GM21447 (cell line): ENCODE measurements around the gene GPR180.

Source experiments
- ATAC-seq: cut with Tn5 transposase; IDR thresholded peaks from one replicate; pipeline ENCODE4 v1.9.1; 2021; ENCODE audit not compliant: unreplicated experiment

Gene GPR180

GRCh38 chr13:94601446-94602431, at the start of gene GPR180:
GPR180 (plus strand) TSS chr13:94601857; CDS start chr13:94601928, 71 bp downstream.
- ATAC-seq, result peak; percentile 99

DNA sequence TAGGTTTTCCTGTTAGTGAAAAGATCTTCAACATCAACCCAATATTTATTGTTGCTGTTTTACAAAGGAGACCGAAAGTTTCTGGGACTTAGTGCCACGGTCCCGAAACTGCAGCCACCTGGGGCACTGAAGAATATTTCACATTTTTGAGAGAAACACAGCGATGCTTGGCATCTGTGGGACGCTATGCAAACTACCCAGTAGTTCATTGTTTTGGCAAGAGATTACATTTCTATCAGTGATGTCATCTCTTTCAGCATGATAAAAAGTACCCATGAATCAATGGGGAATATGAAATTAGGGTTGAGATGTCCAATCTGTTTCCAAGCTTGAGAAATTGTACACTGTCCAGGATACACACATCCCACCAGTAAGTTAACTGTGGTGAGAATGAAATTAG, 49.6 kb upstream of the GPR180 start:
- no peak for ATAC-seq

- ATAC-seq, result no peak
These were observed 47.9 kb upstream of the GPR180 start for GRCh38 chr13:94553766-94554165.

- ATAC-seq, result no peak
These were observed 45.6 kb upstream of the GPR180 start for GRCh38 chr13:94556041-94556440.

DNA sequence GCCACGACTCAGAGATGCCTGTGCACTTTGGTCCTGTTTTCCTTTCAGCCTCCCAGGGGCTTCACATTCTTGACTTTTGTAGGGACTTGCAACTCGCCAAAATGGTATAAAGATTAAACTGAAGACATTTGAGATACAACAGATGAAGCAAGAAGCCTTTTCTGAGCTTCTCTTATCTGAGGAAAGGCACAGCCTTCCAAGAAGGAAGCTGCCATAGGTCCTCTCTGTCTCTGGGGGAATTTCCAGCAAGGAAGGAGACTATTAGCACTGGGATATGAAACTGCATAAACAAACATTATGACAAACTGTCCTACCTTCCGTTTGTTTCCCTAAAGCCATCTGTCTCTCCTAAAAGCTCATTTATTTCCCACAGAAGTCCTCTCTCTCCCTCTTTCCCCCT, 45.0 kb upstream of the GPR180 start:
- ATAC-seq, result no peak

GRCh38 chr13:94557684-94558235, 43.9 kb upstream of the GPR180 start:
- ATAC-seq, result no peak

DNA sequence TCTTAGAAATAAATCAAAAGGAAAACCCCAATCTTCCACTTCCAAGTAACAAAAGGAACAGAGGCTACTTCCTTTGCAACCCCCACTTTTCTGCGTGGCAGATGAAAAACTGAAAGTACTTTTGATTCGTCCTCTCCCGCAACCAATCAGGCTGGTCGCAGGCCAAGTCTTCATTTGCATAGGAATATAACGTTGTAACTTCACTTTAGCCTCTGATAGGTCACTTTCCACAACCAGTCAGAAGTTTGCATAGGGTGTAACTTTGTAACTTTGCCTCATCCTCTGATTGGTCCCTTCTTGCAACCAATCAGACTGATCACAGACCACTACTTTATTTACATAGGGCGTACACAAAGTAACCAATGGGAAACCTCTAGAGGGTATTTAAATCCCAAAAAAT, 42.9 kb upstream of the GPR180 start:
- ATAC-seq, result no peak

GRCh38 chr13:94559222-94559795, 42.3 kb upstream of the GPR180 start:
- no peak for ATAC-seq

- ATAC-seq, result no peak
These were observed 41.5 kb upstream of the GPR180 start for GRCh38 chr13:94560116-94560515.

DNA sequence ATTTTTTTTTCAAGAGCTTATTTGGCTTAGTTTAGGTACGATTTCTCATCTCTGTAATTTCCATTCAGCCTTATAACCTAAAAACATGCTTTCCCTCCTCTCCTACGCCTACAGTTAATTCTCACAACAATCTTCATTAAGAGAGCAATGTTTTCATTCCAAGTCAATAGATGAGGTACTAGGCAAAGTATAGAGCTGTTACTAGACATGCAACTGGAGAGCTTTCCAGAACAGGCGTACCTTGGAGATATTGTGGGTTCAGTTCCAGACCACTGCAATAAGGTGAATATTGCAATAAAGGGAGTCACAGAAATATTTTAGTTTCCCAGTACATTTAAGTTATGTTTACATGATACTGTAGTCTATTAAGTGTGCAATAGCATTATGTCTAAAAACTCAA, 40.5 kb upstream of the GPR180 start:
- ATAC-seq, result no peak

DNA sequence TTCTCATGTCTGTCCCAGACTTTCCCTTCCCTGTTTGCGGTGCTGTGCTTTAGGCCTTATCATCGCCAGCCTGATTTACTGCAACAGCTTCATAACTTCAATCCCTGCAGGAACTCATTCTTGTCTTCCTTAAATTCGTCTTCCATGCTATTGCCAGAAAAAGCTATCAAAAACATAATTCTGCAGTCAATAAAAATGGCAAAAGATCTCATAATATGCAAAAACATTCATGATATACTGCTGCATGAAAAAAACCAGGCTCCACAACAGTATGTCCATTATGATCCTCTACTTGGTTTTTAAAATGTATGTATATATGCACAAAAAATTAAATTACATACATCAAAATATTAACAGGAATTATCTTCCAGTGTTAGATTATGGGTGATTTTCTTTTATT, 34.1 kb upstream of the GPR180 start:
- no peak for ATAC-seq

- ATAC-seq, result no peak
These were observed 33.2 kb upstream of the GPR180 start for GRCh38 chr13:94568443-94568842.

GRCh38 chr13:94569615-94570014, 32.0 kb upstream of the GPR180 start:
- no peak for ATAC-seq

DNA sequence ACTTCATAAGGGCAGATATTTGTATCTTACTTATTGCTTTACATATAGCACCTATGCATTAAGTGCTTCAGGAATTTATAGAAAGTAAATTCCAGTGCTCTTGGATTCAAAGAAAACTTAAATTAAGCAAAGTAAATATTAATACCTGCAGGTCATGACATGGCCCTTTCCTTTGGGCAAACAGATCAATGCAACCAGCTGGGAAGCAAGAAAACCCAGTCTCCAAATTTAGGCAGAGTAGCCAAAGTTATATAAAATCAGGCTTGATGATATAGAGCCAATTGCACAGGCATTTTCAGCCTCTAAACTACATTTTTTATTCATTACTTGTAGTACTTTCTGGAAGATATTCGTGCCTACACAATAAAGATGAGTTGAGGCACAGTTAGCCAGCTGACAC, 22.6 kb upstream of the GPR180 start:
- ATAC-seq, result no peak

GRCh38 chr13:94583926-94584325, 17.7 kb upstream of the GPR180 start:
- no peak for ATAC-seq

- ATAC-seq, result no peak
These were observed 16.0 kb upstream of the GPR180 start for GRCh38 chr13:94585543-94586101.

- no peak for ATAC-seq
These were observed 15.3 kb upstream of the GPR180 start for GRCh38 chr13:94586371-94586770.

- ATAC-seq, result no peak
These were observed 13.1 kb upstream of the GPR180 start for GRCh38 chr13:94588541-94588940.

- no peak for ATAC-seq
These were observed 10.9 kb upstream of the GPR180 start for GRCh38 chr13:94590744-94591143.

DNA sequence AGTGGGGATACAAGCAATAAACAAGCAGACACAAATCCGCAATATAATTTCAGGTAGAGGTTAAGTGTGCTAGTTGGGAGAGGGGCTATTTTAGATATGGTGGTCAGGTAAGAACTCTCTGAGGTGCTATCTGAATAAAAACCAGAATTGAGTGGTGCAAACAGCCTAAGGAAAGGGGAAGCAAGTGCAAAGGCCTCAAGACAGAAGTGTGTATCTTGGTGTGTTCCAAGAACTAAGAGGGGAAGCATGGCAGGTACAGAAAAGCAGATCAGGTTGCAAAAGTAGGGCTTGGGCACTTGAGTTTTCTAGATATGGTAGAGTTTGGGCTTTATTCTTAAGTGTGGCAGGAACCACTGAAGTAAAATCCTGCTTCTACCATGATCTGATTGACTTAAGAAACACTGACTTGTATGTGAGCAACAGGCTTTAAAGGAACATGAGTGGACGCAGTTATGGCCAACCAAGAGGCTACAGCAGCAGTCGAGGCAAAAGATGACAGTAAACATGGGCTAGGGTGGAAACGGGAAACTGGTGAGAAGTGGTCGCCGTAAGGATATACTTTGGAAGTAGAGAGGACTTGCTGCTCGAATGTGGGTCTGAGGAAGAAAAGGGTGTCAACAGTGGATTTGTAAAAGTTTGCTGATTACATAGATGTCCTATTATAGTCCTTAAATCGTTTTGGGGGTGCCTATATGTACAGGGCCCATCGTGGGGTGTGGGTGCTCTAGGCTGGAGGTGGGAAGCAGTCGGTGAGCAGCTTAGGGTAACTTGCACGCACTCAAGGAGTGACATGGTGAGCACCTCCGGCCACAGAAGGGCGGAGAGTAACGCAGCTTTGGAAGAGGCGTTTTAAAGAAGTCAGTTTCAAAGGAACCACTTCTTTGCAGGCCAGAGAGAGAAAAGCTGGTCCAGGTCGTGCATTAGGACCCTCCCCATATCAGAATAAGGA, 6.4 kb upstream of the GPR180 start:
- peak; percentile 62 for ATAC-seq
